Stimulated activated naive B cell treated with anti-CD40 and anti-IgM and Interleukin-4, amounts not matched to agents 10 μg/mL and 1 μg/mL and 100 μg/mL, for 72 hours (primary cell): ENCODE results near the gene GDF3.
A peak's percentile ranks its signal among the peaks of the same experiment; 100 is the strongest.
"Not testable (repeated sequence)": the region's sequence is repeated elsewhere in the genome, so short reads cannot be mapped to it uniquely, and the experiment has no call there.

Experiments used
- ATAC-seq, 2 donors: fragments of 150-1000 bp; cut with Tn5 transposase; replicated peaks; 2 replicates each; pipeline ENCODE4 v1.10.0; 2021; ENCODE audit warnings: moderate library complexity in 1 of 2
- DNase-seq: peaks from one replicate; pipeline ENCODE4 v3.0.0; 2021
- H3K27ac Mint-ChIP-seq: one replicate; pipeline ENCODE4 v1.8.0; 2022; ENCODE audit warnings: mild to moderate bottlenecking, mixed read lengths
- H3K27me3 Mint-ChIP-seq, 2 donors: one replicate each; pipeline ENCODE4 v1.8.0; 2022; ENCODE audit warnings: mixed read lengths in 2 of 2
- H3K36me3 Mint-ChIP-seq, 2 donors: one replicate each; pipeline ENCODE4 v1.8.0; 2022; ENCODE audit warnings: mixed read lengths in 2 of 2, mild to moderate bottlenecking in 1 of 2
- H3K4me1 Mint-ChIP-seq, 2 donors: one replicate each; pipeline ENCODE4 v1.8.0; 2022; ENCODE audit warnings: mixed read lengths in 2 of 2, mild to moderate bottlenecking in 1 of 2
- H3K4me3 Mint-ChIP-seq, 2 donors: one replicate each; pipeline ENCODE4 v1.8.0; 2022; ENCODE audit warnings: mild to moderate bottlenecking in 2 of 2, mixed read lengths in 2 of 2, moderate library complexity in 1 of 2
- H3K9me3 Mint-ChIP-seq, 2 donors: one replicate each; pipeline ENCODE4 v1.8.0; 2022; ENCODE audit warnings: mixed read lengths in 2 of 2, mild to moderate bottlenecking in 1 of 2

Gene GDF3

GRCh38 chr12:7693793-7694192, 1.8 kb downstream of the GDF3 start:
- H3K4me1 Mint-ChIP-seq, result peaks cover 12 to 26% of the 10 kb centered on the region in 2 donors
- H3K36me3 Mint-ChIP-seq, result no peaks in the 10 kb centered on the region
- no peaks in the 10 kb centered on the region for H3K9me3 Mint-ChIP-seq
- no peak overlapping the region for H3K4me3 Mint-ChIP-seq
- no peak overlapping the region for H3K27ac Mint-ChIP-seq
- DNase-seq (no peak), ATAC-seq (no peak)
- peaks cover 10 to 24% of the 10 kb centered on the region in 2 donors for H3K27me3 Mint-ChIP-seq

GRCh38 chr12:7681535-7681934, 14.0 kb downstream of the GDF3 start:
- H3K36me3 Mint-ChIP-seq, result no peaks in the 10 kb centered on the region
- DNase-seq (no peak), ATAC-seq (no peak)
- no peaks in the 10 kb centered on the region for H3K27me3 Mint-ChIP-seq
- no peak overlapping the region for H3K4me3 Mint-ChIP-seq
- H3K27ac Mint-ChIP-seq, result no peak overlapping the region
- peaks cover 5 to 6% of the 10 kb centered on the region in 2 donors for H3K4me1 Mint-ChIP-seq
- no peaks in the 10 kb centered on the region for H3K9me3 Mint-ChIP-seq

- H3K27ac Mint-ChIP-seq, result peak overlapping the region; percentile 37
- DNase-seq (no peak), ATAC-seq (no peak)
- no peak overlapping the region for H3K4me3 Mint-ChIP-seq
- H3K36me3 Mint-ChIP-seq, result no peaks in the 10 kb centered on the region
- H3K9me3 Mint-ChIP-seq, result no peaks in the 10 kb centered on the region
- H3K27me3 Mint-ChIP-seq, result no peaks in the 10 kb centered on the region
- peaks cover 9 to 25% of the 10 kb centered on the region in 2 donors for H3K4me1 Mint-ChIP-seq
Measured at GRCh38 chr12:7679251-7680045, 16.1 kb downstream of the GDF3 start.

GRCh38 chr12:7678744-7679143, 16.8 kb downstream of the GDF3 start:
- Mint-ChIP-seq H3K9me3 (no peaks in the 10 kb centered on the region), H3K27me3 (no peaks in the 10 kb centered on the region), H3K4me1 (peaks cover 9 to 28% of the 10 kb centered on the region in 2 donors), H3K36me3 (no peaks in the 10 kb centered on the region), H3K4me3 (no peak overlapping the region), H3K27ac (no peak overlapping the region)
- ATAC-seq (no peak), DNase-seq (no peak)

- DNase-seq, H3K9me3 Mint-ChIP-seq, H3K27ac Mint-ChIP-seq, H3K36me3 Mint-ChIP-seq, H3K27me3 Mint-ChIP-seq: not testable (repeated sequence)
- H3K4me1 Mint-ChIP-seq, result peaks cover 9 to 28% of the 10 kb centered on the region in 2 donors
- peak overlapping the region; percentile 37 to 54 for H3K4me3 Mint-ChIP-seq
- peak; percentile 77 to 80 for ATAC-seq
Measured at GRCh38 chr12:7677432-7677888, 18.1 kb downstream of the GDF3 start.

GRCh38 chr12:7675455-7675854, 20.1 kb downstream of the GDF3 start:
- not testable (repeated sequence) for DNase-seq, H3K27ac Mint-ChIP-seq, H3K36me3 Mint-ChIP-seq, H3K9me3 Mint-ChIP-seq, H3K27me3 Mint-ChIP-seq, H3K4me3 Mint-ChIP-seq
- ATAC-seq, result peak; percentile 81 to 82
- H3K4me1 Mint-ChIP-seq, result peaks cover 9 to 28% of the 10 kb centered on the region in 2 donors

- no peaks in the 10 kb centered on the region for H3K4me1 Mint-ChIP-seq
- no peaks in the 10 kb centered on the region for H3K36me3 Mint-ChIP-seq
- no peak overlapping the region for H3K27ac Mint-ChIP-seq
- H3K4me3 Mint-ChIP-seq, result no peak overlapping the region
- H3K9me3 Mint-ChIP-seq, result no peaks in the 10 kb centered on the region
- H3K27me3 Mint-ChIP-seq, result no peaks in the 10 kb centered on the region
- DNase-seq, result no peak
- no peak for ATAC-seq
Measured at GRCh38 chr12:7668171-7668570, 27.4 kb downstream of the GDF3 start.

- no peak for ATAC-seq
- H3K27me3 Mint-ChIP-seq, result no peaks in the 10 kb centered on the region
- no peaks in the 10 kb centered on the region for H3K4me1 Mint-ChIP-seq
- no peaks in the 10 kb centered on the region for H3K36me3 Mint-ChIP-seq
- no peak for DNase-seq
- no peak overlapping the region for H3K4me3 Mint-ChIP-seq
- no peak overlapping the region for H3K27ac Mint-ChIP-seq
- H3K9me3 Mint-ChIP-seq, result no peaks in the 10 kb centered on the region
Measured at GRCh38 chr12:7667125-7667524, 28.4 kb downstream of the GDF3 start.

GRCh38 chr12:7666595-7666994, 29.0 kb downstream of the GDF3 start:
- DNase-seq, result no peak
- H3K27me3 Mint-ChIP-seq, result no peaks in the 10 kb centered on the region
- no peaks in the 10 kb centered on the region for H3K36me3 Mint-ChIP-seq
- H3K4me1 Mint-ChIP-seq, result no peaks in the 10 kb centered on the region
- H3K27ac Mint-ChIP-seq, result no peak overlapping the region
- no peak for ATAC-seq
- H3K9me3 Mint-ChIP-seq, result no peaks in the 10 kb centered on the region
- H3K4me3 Mint-ChIP-seq, result no peak overlapping the region

- H3K36me3 Mint-ChIP-seq, result no peaks in the 10 kb centered on the region
- H3K27me3 Mint-ChIP-seq, result no peaks in the 10 kb centered on the region
Measured at GRCh38 chr12:7661741-7662140, 33.8 kb downstream of the GDF3 start.

GRCh38 chr12:7656121-7656520, 39.5 kb downstream of the GDF3 start:
- peaks cover 0 to 4% of the 10 kb centered on the region in 2 donors for H3K27me3 Mint-ChIP-seq
- peak in 1 of 2 donors; percentile 31 for ATAC-seq
- no peaks in the 10 kb centered on the region for H3K9me3 Mint-ChIP-seq
- H3K36me3 Mint-ChIP-seq, result no peaks in the 10 kb centered on the region
- DNase-seq, result no peak
- H3K4me1 Mint-ChIP-seq, result peaks cover 5 to 13% of the 10 kb centered on the region in 2 donors
- H3K27ac Mint-ChIP-seq, result no peak overlapping the region
- H3K4me3 Mint-ChIP-seq, result no peak overlapping the region

More at GRCh38 chr12:7661741-7662140, 33.8 kb downstream of the GDF3 start:
- Mint-ChIP-seq H3K9me3 (no peaks in the 10 kb centered on the region), H3K4me1 (peaks cover 3 to 7% of the 10 kb centered on the region in 2 donors), H3K27ac (no peak overlapping the region), H3K4me3 (no peak overlapping the region)
- no peak for ATAC-seq
- no peak for DNase-seq

- Mint-ChIP-seq H3K4me1 (peaks cover 6 to 11% of the 10 kb centered on the region in 2 donors), H3K27ac (no peak overlapping the region)
Measured at GRCh38 chr12:7650091-7650490, 45.5 kb downstream of the GDF3 start.

GRCh38 chr12:7647071-7647470, 48.5 kb downstream of the GDF3 start:
- ATAC-seq (peak; percentile 29 to 65), DNase-seq (no peak)
- Mint-ChIP-seq H3K9me3 (no peaks in the 10 kb centered on the region), H3K4me3 (no peak overlapping the region), H3K4me1 (peaks cover 6 to 11% of the 10 kb centered on the region in 2 donors), H3K27me3 (no peaks in the 10 kb centered on the region), H3K36me3 (no peaks in the 10 kb centered on the region), H3K27ac (no peak overlapping the region)

More at GRCh38 chr12:7650091-7650490, 45.5 kb downstream of the GDF3 start:
- DNase-seq, result no peak
- ATAC-seq, result no peak
- Mint-ChIP-seq H3K27me3 (no peaks in the 10 kb centered on the region), H3K9me3 (no peaks in the 10 kb centered on the region), H3K36me3 (no peaks in the 10 kb centered on the region), H3K4me3 (no peak overlapping the region)

GRCh38 chr12:7646178-7646475, 49.4 kb downstream of the GDF3 start:
- DNase-seq, result no peak
- H3K36me3 Mint-ChIP-seq, result no peaks in the 10 kb centered on the region
- no peak overlapping the region for H3K27ac Mint-ChIP-seq
- peak in 1 of 2 donors; percentile 43 for ATAC-seq
- H3K4me1 Mint-ChIP-seq, result peaks cover 6 to 11% of the 10 kb centered on the region in 2 donors
- H3K9me3 Mint-ChIP-seq, result no peaks in the 10 kb centered on the region
- H3K4me3 Mint-ChIP-seq, result no peak overlapping the region
- no peaks in the 10 kb centered on the region for H3K27me3 Mint-ChIP-seq

GRCh38 chr12:7645395-7646177, 50.0 kb downstream of the GDF3 start:
- no peak for ATAC-seq
- Mint-ChIP-seq H3K4me1 (peaks cover 6 to 11% of the 10 kb centered on the region in 2 donors), H3K36me3 (no peaks in the 10 kb centered on the region), H3K27ac (no peak overlapping the region), H3K27me3 (peaks cover 0 to 5% of the 10 kb centered on the region in 2 donors), H3K9me3 (no peaks in the 10 kb centered on the region), H3K4me3 (no peak overlapping the region)
- no peak for DNase-seq
